Measurements from ENCODE around the gene NUDT22.

NUDT22 gene

GRCh38 chr11:64206457-64207255 is 19.4 kb upstream of the NUDT22 start, which contains the start of gene FERMT3:
Gene FERMT3 (plus strand): TSS chr11:64206721. CDS start chr11:64207365, 644 bp downstream.
- H3K4me1 ChIP-seq (ENCODE audit: insufficient read depth, low read length, poor library complexity, severe bottlenecking): peaks cover 26% of the 10 kb centered on the region
- peak; percentile 23 for TF ChIP-seq CTCF (conservative IDR thresholded peaks at IDR 0.05; ENCODE audit: low read length)
- no peak for TF ChIP-seq EZH2phosphoT487 (IDR thresholded peaks at IDR 0.05; ENCODE audit: borderline replicate concordance)
- peak within 1 kb of the TSS; percentile 53 for H2AFZ ChIP-seq (ENCODE audit: low read length)
- peaks cover 6% of the 10 kb centered on the region; the same call in 1 of the 2 replicates for H3F3A ChIP-seq (ENCODE audit: low read depth)
- peak within 1 kb of the TSS; percentile 99 for H3K9ac ChIP-seq (ENCODE audit: low read depth, low read length, poor library complexity, severe bottlenecking)
- H3K4me2 ChIP-seq (ENCODE audit: low read depth, low read length, poor library complexity, severe bottlenecking): peak within 1 kb of the TSS; percentile 92
- peaks cover 27% of the 10 kb centered on the region; the same call in 1 of the 2 replicates for H3K36me3 ChIP-seq (ENCODE audit: insufficient read depth, low read length)
- H3K4me3 ChIP-seq (ENCODE audit: low read length, poor library complexity, severe bottlenecking): peak within 1 kb of the TSS; percentile 96
- H3K9me3 ChIP-seq (ENCODE audit: insufficient read depth, low read depth, low read length): no peaks in the 10 kb centered on the region
- peaks cover 25% of the 10 kb centered on the region for H4K20me1 ChIP-seq (ENCODE audit: insufficient read depth, low read length, poor library complexity, severe bottlenecking)
- H3K79me2 ChIP-seq (ENCODE audit: insufficient read depth, low read length): peaks cover 38% of the 10 kb centered on the region
- no peaks in the 10 kb centered on the region for H3K27me3 ChIP-seq (ENCODE audit: insufficient read depth, low read length, poor library complexity, severe bottlenecking)
- H3K9me2 ChIP-seq (replicated peaks; ENCODE audit: low read depth, low read length): no peaks in the 10 kb centered on the region

- Histone ChIP-seq H3K9ac (ENCODE audit: low read depth, low read length, poor library complexity, severe bottlenecking) (peak overlapping the region; percentile 99), H3F3A (ENCODE audit: low read depth) (peaks cover 6% of the 10 kb centered on the region; the same call in 1 of the 2 replicates), H3K4me1 (ENCODE audit: insufficient read depth, low read length, poor library complexity, severe bottlenecking) (peaks cover 26% of the 10 kb centered on the region), H3K36me3 (ENCODE audit: insufficient read depth, low read length) (peaks cover 29% of the 10 kb centered on the region; the same call in 1 of the 2 replicates), H4K20me1 (ENCODE audit: insufficient read depth, low read length, poor library complexity, severe bottlenecking) (peaks cover 19% of the 10 kb centered on the region), H2AFZ (ENCODE audit: low read length) (peak overlapping the region; percentile 53), H3K9me3 (ENCODE audit: insufficient read depth, low read depth, low read length) (no peaks in the 10 kb centered on the region), H3K4me3 (ENCODE audit: low read length, poor library complexity, severe bottlenecking) (peak overlapping the region; percentile 96), H3K79me2 (ENCODE audit: insufficient read depth, low read length) (peaks cover 38% of the 10 kb centered on the region), H3K27me3 (ENCODE audit: insufficient read depth, low read length, poor library complexity, severe bottlenecking) (no peaks in the 10 kb centered on the region), H3K4me2 (ENCODE audit: low read depth, low read length, poor library complexity, severe bottlenecking) (peak overlapping the region; percentile 92), H3K9me2 (replicated peaks; ENCODE audit: low read depth, low read length) (no peaks in the 10 kb centered on the region)
- no peak for TF ChIP-seq CTCF (conservative IDR thresholded peaks at IDR 0.05; ENCODE audit: low read length)
- no peak for TF ChIP-seq EZH2phosphoT487 (IDR thresholded peaks at IDR 0.05; ENCODE audit: borderline replicate concordance)
These were observed 18.6 kb upstream of the NUDT22 start for GRCh38 chr11:64207256-64208085.

- Histone ChIP-seq H3F3A (ENCODE audit: low read depth) (peaks cover 6% of the 10 kb centered on the region; the same call in 1 of the 2 replicates), H3K4me2 (ENCODE audit: low read depth, low read length, poor library complexity, severe bottlenecking) (peak overlapping the region; percentile 92), H3K36me3 (ENCODE audit: insufficient read depth, low read length) (peaks cover 22% of the 10 kb centered on the region; the same call in 1 of the 2 replicates), H3K79me2 (ENCODE audit: insufficient read depth, low read length) (peaks cover 38% of the 10 kb centered on the region), H4K20me1 (ENCODE audit: insufficient read depth, low read length, poor library complexity, severe bottlenecking) (peaks cover 15% of the 10 kb centered on the region), H3K9me3 (ENCODE audit: insufficient read depth, low read depth, low read length) (no peaks in the 10 kb centered on the region), H3K9ac (ENCODE audit: low read depth, low read length, poor library complexity, severe bottlenecking) (peak overlapping the region; percentile 99), H3K27me3 (ENCODE audit: insufficient read depth, low read length, poor library complexity, severe bottlenecking) (no peaks in the 10 kb centered on the region), H2AFZ (ENCODE audit: low read length) (peak overlapping the region; percentile 53; the same call in 1 of the 2 replicates), H3K9me2 (replicated peaks; ENCODE audit: low read depth, low read length) (no peaks in the 10 kb centered on the region), H3K4me1 (ENCODE audit: insufficient read depth, low read length, poor library complexity, severe bottlenecking) (peaks cover 26% of the 10 kb centered on the region), H3K4me3 (ENCODE audit: low read length, poor library complexity, severe bottlenecking) (peak overlapping the region; percentile 96)
- TF ChIP-seq EZH2phosphoT487 (IDR thresholded peaks at IDR 0.05; ENCODE audit: borderline replicate concordance) (no peak), CTCF (conservative IDR thresholded peaks at IDR 0.05; ENCODE audit: low read length) (no peak)
These were observed 17.8 kb upstream of the NUDT22 start for GRCh38 chr11:64208086-64208795.

All from Loucy (cell line).